Peyer's patch (tissue), 4 donors: ENCODE data around the gene FILIP1.

Source experiments
- POLR2A ChIP-seq, 2 donors: fragments of 450-650 bp; IDR thresholded peaks; one replicate each; pipeline ENCODE4 v1.5.1; 2017; ENCODE audit warnings: antibody characterized with exemption in 2 of 2, mild to moderate bottlenecking in 2 of 2, moderate library complexity in 2 of 2
- TF ChIP-seq, protein P1 (sequence below), 6 experiments: fragments of 450-650 bp in 4 of 6; fragments of 200-600 bp in 2 of 6; sonication (generic) in 1 of 6; IDR thresholded peaks; one replicate each; pipeline ENCODE4 v1.5.1; 2017 to 2019; ENCODE audit warnings: antibody characterized with exemption in 6 of 6, mild to moderate bottlenecking in 3 of 6, moderate library complexity in 1 of 6

GRCh38 chr6:75377386-75377785 is 116.2 kb downstream of the FILIP1 start:
- TF ChIP-seq, protein P1, sequence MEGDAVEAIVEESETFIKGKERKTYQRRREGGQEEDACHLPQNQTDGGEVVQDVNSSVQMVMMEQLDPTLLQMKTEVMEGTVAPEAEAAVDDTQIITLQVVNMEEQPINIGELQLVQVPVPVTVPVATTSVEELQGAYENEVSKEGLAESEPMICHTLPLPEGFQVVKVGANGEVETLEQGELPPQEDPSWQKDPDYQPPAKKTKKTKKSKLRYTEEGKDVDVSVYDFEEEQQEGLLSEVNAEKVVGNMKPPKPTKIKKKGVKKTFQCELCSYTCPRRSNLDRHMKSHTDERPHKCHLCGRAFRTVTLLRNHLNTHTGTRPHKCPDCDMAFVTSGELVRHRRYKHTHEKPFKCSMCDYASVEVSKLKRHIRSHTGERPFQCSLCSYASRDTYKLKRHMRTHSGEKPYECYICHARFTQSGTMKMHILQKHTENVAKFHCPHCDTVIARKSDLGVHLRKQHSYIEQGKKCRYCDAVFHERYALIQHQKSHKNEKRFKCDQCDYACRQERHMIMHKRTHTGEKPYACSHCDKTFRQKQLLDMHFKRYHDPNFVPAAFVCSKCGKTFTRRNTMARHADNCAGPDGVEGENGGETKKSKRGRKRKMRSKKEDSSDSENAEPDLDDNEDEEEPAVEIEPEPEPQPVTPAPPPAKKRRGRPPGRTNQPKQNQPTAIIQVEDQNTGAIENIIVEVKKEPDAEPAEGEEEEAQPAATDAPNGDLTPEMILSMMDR (IDR thresholded peaks at IDR 0.05) = no peak
- no peak for TF ChIP-seq POLR2A (IDR thresholded peaks at IDR 0.05)
